ENCODE data around the gene CAMTA1. TPM values are rescaled to one million over a fixed set of nuclear protein-coding genes. Genes with fewer than 3 reads are reported as not detected.

CAMTA1 gene
- total RNA-seq, 2 donors from 2014 or later, result 105 to 113 TPM

GRCh38 chr1:7430047-7430608, 644.9 kb downstream of the CAMTA1 start:
- Histone ChIP-seq H3K9me3 (no peaks in the 10 kb centered on the region), H3K4me1 (ENCODE audit: control insufficient read depth in 1 of 2, low read depth in 2 of 2) (no peaks in the 10 kb centered on the region), H3K4me3 (no peak overlapping the region), H3K27ac (no peak overlapping the region), H3K36me3 (no peaks in the 10 kb centered on the region), H3K27me3 (replicated peaks; ENCODE audit: insufficient read depth) (no peaks in the 10 kb centered on the region)
- ATAC-seq (ENCODE audit: insufficient number of reproducible peaks, low FRiP score, low read depth), result no peak
- DNase-seq (ENCODE audit: low spot score), result no peak
- no peak for TF ChIP-seq CTCF (IDR thresholded peaks at IDR 0.05)

- no peaks in the 10 kb centered on the region for H3K9me3 ChIP-seq
- no peaks in the 10 kb centered on the region for H3K4me1 ChIP-seq (ENCODE audit: control insufficient read depth in 1 of 2, low read depth in 2 of 2)
- H3K27me3 ChIP-seq (replicated peaks; ENCODE audit: insufficient read depth), result no peaks in the 10 kb centered on the region
Observed at GRCh38 chr1:7430691-7431090, 645.4 kb downstream of the CAMTA1 start.

GRCh38 chr1:7432102-7432899, 647.0 kb downstream of the CAMTA1 start:
- H3K4me1 ChIP-seq (ENCODE audit: control insufficient read depth in 1 of 2, low read depth in 2 of 2), result no peaks in the 10 kb centered on the region
- no peaks in the 10 kb centered on the region for H3K27me3 ChIP-seq (replicated peaks; ENCODE audit: insufficient read depth)
- ATAC-seq (ENCODE audit: insufficient number of reproducible peaks, low FRiP score, low read depth) (no peak), DNase-seq (ENCODE audit: low spot score) (no peak)
- no peaks in the 10 kb centered on the region for H3K9me3 ChIP-seq
- H3K27ac ChIP-seq, result no peak overlapping the region
- H3K36me3 ChIP-seq, result no peaks in the 10 kb centered on the region
- TF ChIP-seq CTCF (IDR thresholded peaks at IDR 0.05), result no peak
- no peak overlapping the region for H3K4me3 ChIP-seq

More at GRCh38 chr1:7430691-7431090, 645.4 kb downstream of the CAMTA1 start:
- TF ChIP-seq CTCF (IDR thresholded peaks at IDR 0.05), result no peak
- H3K27ac ChIP-seq, result no peak overlapping the region
- DNase-seq (ENCODE audit: low spot score) (no peak), ATAC-seq (ENCODE audit: insufficient number of reproducible peaks, low FRiP score, low read depth) (no peak)
- H3K4me3 ChIP-seq, result no peak overlapping the region
- H3K36me3 ChIP-seq, result no peaks in the 10 kb centered on the region

GRCh38 chr1:7432900-7433380, 647.7 kb downstream of the CAMTA1 start:
- no peaks in the 10 kb centered on the region for H3K4me1 ChIP-seq (ENCODE audit: control insufficient read depth in 1 of 2, low read depth in 2 of 2)
- no peak overlapping the region for H3K4me3 ChIP-seq
- no peak for TF ChIP-seq CTCF (IDR thresholded peaks at IDR 0.05)
- ATAC-seq (ENCODE audit: insufficient number of reproducible peaks, low FRiP score, low read depth) (no peak), DNase-seq (ENCODE audit: low spot score) (no peak)
- H3K27ac ChIP-seq, result no peak overlapping the region
- H3K27me3 ChIP-seq (replicated peaks; ENCODE audit: insufficient read depth), result no peaks in the 10 kb centered on the region
- H3K9me3 ChIP-seq, result no peaks in the 10 kb centered on the region
- no peaks in the 10 kb centered on the region for H3K36me3 ChIP-seq

- H3K4me3 ChIP-seq, result no peak overlapping the region
- no peaks in the 10 kb centered on the region for H3K4me1 ChIP-seq (ENCODE audit: control insufficient read depth in 1 of 2, low read depth in 2 of 2)
- no peak for TF ChIP-seq CTCF (IDR thresholded peaks at IDR 0.05)
- H3K27me3 ChIP-seq (replicated peaks; ENCODE audit: insufficient read depth), result no peaks in the 10 kb centered on the region
- DNase-seq (ENCODE audit: low spot score) (no peak), ATAC-seq (ENCODE audit: insufficient number of reproducible peaks, low FRiP score, low read depth) (no peak)
- no peaks in the 10 kb centered on the region for H3K9me3 ChIP-seq
- no peaks in the 10 kb centered on the region for H3K36me3 ChIP-seq
- H3K27ac ChIP-seq, result no peak overlapping the region
Observed at GRCh38 chr1:7434566-7434965, 649.3 kb downstream of the CAMTA1 start.
